B cell (primary cell): ENCODE results near the gene TMPRSS9. TPM values are rescaled to one million over a fixed set of nuclear protein-coding genes. Genes with fewer than 3 reads are reported as not detected.

Source experiments
- ATAC-seq: fragments of 200-7000 bp; cut with Tn5 transposase; one replicate; pipeline ENCODE4 v1.10.0; 2021; ENCODE audit warnings: low read depth, mild to moderate bottlenecking, moderate number of reproducible peaks, moderate library complexity
- CTCF ChIA-PET: fragments of 350-600 bp; sonication (Branson Sonifier 250); formaldehyde crosslinking; loops from one replicate; lab custom pipeline; 2021; ENCODE audit warnings: antibody characterized with exemption, inconsistent platforms; lab: Charles Lee
- POLR2A ChIA-PET: fragments of 350-600 bp; sonication (Branson Sonifier 250); formaldehyde crosslinking; loops from one replicate; lab custom pipeline; 2021; ENCODE audit warnings: antibody characterized with exemption; lab: Charles Lee
- DNase-seq: peaks from one replicate; pipeline ENCODE4 v3.0.0; 2013
- H2AFZ ChIP-seq: 2 replicates; pipeline ENCODE4 v1.6.1; 2012; ENCODE audit warnings: mild to moderate bottlenecking, low read depth, low read length; ENCODE audit not compliant: insufficient read depth, poor library complexity, severe bottlenecking
- H3K27ac ChIP-seq, 2 donors: 1 replicate in 1 of 2; 2 replicates in 1 of 2; pipeline ENCODE4 v1.5.1; 2012 to 2013; ENCODE audit warnings: low read length in 2 of 2, mild to moderate bottlenecking in 2 of 2, moderate library complexity in 1 of 2
- H3K27me3 ChIP-seq, 4 experiments: fragments of 200-600 bp in 1 of 4; sonication (generic) in 1 of 4; replicated peaks in 1 of 4; 1 replicate in 2 of 4; 2 replicates in 2 of 4; pipeline versions ENCODE4 v1.6.1 to v1.7.0; 2013 to 2016; ENCODE audit warnings: low read length in 3 of 4, mild to moderate bottlenecking in 2 of 4, mixed read lengths in 1 of 4, moderate library complexity in 1 of 4; ENCODE audit not compliant: insufficient read depth in 4 of 4, control insufficient read depth in 3 of 4; ENCODE audit errors: control extremely low read depth in 1 of 4
- H3K36me3 ChIP-seq, 2 experiments: replicated peaks in 1 of 2; 1 replicate in 1 of 2; 2 replicates in 1 of 2; pipeline versions ENCODE4 v1.6.1 to v1.7.1; 2013; ENCODE audit warnings: low read length in 1 of 2; ENCODE audit not compliant: insufficient read depth in 2 of 2, control insufficient read depth in 1 of 2; ENCODE audit errors: control extremely low read depth in 1 of 2, extremely low read depth in 1 of 2
- H3K4me1 ChIP-seq, 2 donors: fragments of 200-600 bp in 1 of 2; sonication (generic) in 1 of 2; 1 replicate in 1 of 2; 2 replicates in 1 of 2; pipeline versions ENCODE4 v1.5.1 to v1.6.1; 2013 to 2017; ENCODE audit warnings: low read length in 2 of 2; ENCODE audit not compliant: control insufficient read depth in 2 of 2, insufficient read depth in 2 of 2
- H3K4me2 ChIP-seq: replicated peaks from 2 replicates; pipeline ENCODE3; 2012; ENCODE audit warnings: mild to moderate bottlenecking, low read depth, low read length; ENCODE audit not compliant: poor library complexity, severe bottlenecking
- H3K4me3 ChIP-seq, 5 experiments: fragments of 200-600 bp in 1 of 5; sonication (generic) in 1 of 5; 1 replicate in 3 of 5; 2 replicates in 2 of 5; pipeline versions ENCODE4 v1.5.1 to v1.7.0; 2011 to 2016; ENCODE audit warnings: low read length in 4 of 5, mild to moderate bottlenecking in 4 of 5, low read depth in 2 of 5, control low read depth in 1 of 5, moderate library complexity in 1 of 5; ENCODE audit not compliant: insufficient read depth in 1 of 5; ENCODE audit errors: control extremely low read depth in 1 of 5, extremely low read depth in 1 of 5
- H3K79me2 ChIP-seq: fragments of 200-600 bp; sonication (generic); one replicate; pipeline ENCODE4 v1.6.0; 2016; ENCODE audit warnings: low read length; ENCODE audit not compliant: control insufficient read depth, insufficient read depth
- H3K9ac ChIP-seq: fragments of 200-600 bp; sonication (generic); 2 replicates; pipeline ENCODE4 v1.6.1; 2017; ENCODE audit warnings: mild to moderate bottlenecking, low read length, moderate library complexity
- H3K9me3 ChIP-seq, 3 donors: one replicate each; pipeline versions ENCODE4 v1.6.1 to v1.7.1; 2013; ENCODE audit warnings: low read length in 2 of 3; ENCODE audit not compliant: control insufficient read depth in 2 of 3, insufficient read depth in 1 of 3; ENCODE audit errors: control extremely low read depth in 1 of 3
- H4K20me1 ChIP-seq: 2 replicates; pipeline ENCODE4 v1.6.0; 2012; ENCODE audit warnings: mild to moderate bottlenecking, low read length; ENCODE audit not compliant: insufficient read depth, control insufficient read depth, poor library complexity, severe bottlenecking
- H3K27ac Mint-ChIP-seq: one replicate; pipeline ENCODE4 v1.8.0; 2021; ENCODE audit warnings: mixed read lengths
- H3K27me3 Mint-ChIP-seq: one replicate; pipeline ENCODE4 v1.8.0; 2021; ENCODE audit warnings: mixed read lengths
- H3K4me1 Mint-ChIP-seq: one replicate; pipeline ENCODE4 v1.8.0; 2021; ENCODE audit warnings: mixed read lengths
- H3K4me3 Mint-ChIP-seq: one replicate; pipeline ENCODE4 v1.8.0; 2021; ENCODE audit warnings: mixed read lengths
- H3K9me3 Mint-ChIP-seq: one replicate; pipeline ENCODE4 v1.8.0; 2022; ENCODE audit warnings: mixed read lengths; ENCODE audit not compliant: insufficient read depth
- EZH2 ChIP-seq: IDR thresholded peaks from 2 replicates; pipeline ENCODE4 v1.6.1; 2012; ENCODE audit warnings: borderline replicate concordance, low read depth, mild to moderate bottlenecking, moderate library complexity, low read length; ENCODE audit not compliant: insufficient read depth, poor library complexity, severe bottlenecking
- WGBS: methylation state at CpG from one replicate; pipeline ENCODE4 v1.1.5; 2013; ENCODE audit warnings: missing lambda C conversion rate; ENCODE audit not compliant: insufficient coverage; 5-methylcytosine and 5-hydroxymethylcytosine counted together
- intact Hi-C: fragments of 100-400 bp; cut with micrococcal nuclease; formaldehyde crosslinking; loops from one replicate; pipeline ENCODE4 v1.10.0; 2022
- polyA plus RNA-seq: library from polyadenylated mRNA; depleted of rRNA; stranded (reverse); fragments of >200 nt; gene quantifications from 2 replicates; pipeline ENCODE4 v1.2.3, GENCODE V29; 2012
- total RNA-seq, 2 donors: library from RNA; stranded (reverse); fragments of 120-200 nt in 1 of 2; gene quantifications; 1 replicate in 1 of 2; 2 replicates in 1 of 2; pipeline versions ENCODE4 v1.2.3 to v1.2.4, GENCODE V29; 2013 to 2022
- TF ChIP-seq, protein P1 (sequence below): fragments of 200-600 bp; IDR thresholded peaks from one replicate; pipeline ENCODE4 v1.8.0; 2022; ENCODE audit warnings: antibody characterized with exemption, mild to moderate bottlenecking

TMPRSS9 gene
- total and polyA plus RNA-seq, 2 donors (not counting 1 experiment from before 2014, with no cell fraction given), result not detected

DNA sequence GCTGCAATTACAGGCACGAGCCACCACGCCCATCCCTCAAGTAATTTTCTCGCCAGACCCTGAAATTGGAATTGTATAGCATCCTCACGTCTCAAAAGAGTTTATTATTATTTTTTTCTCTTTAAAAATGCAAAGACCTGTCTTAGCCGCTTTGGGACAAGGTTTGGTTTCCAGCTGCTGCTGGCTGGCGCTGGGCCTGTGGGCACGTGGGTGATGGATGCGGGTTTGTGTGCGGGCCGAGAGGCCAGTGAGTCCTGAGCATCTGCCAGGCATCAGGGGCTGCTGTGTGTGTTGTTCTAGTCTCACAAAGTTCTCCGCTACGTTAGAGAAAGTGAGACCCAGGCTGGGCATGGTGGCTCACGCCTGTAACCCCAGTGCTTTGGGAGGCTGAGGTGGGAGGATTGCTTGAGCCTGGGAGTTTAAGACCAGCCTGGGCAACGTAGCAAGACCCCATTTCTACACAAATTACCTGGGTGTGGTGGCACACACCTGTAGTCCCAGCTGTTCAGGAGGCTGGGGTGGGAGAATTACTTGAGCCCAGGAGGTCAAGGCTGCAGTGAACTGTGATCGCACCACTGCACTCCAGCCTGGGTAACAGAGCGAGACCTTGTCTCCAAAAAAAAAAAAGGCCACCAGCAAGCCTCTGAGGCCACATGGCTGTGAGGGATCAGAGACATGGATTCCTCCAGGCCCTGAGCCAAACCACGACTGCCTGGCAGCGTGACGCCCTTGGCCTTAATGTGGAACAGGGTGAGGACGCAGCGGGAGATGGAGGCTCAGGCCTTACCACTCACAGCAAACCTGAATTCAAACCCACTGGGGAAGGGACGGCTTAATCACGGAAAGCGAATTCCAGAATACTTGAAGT, 4.7 kb upstream of the TMPRSS9 start:
- ATAC-seq (no peak), DNase-seq (no peak)
- intact Hi-C loops, result no loop called here
- H3K9me3 ChIP-seq, result no peaks in the 10 kb centered on the region
- peaks cover 3 to 4% of the 10 kb centered on the region in 2 donors for H3K4me1 ChIP-seq
- no peak overlapping the region for H3K4me3 ChIP-seq
- H3K4me1 Mint-ChIP-seq, result peaks cover 1% of the 10 kb centered on the region
- ChIA-PET POLR2A (no interaction called here), CTCF (interaction anchor here (0.7 kb wide), 1 partner anchor 25 kb away, joined by 3 read pairs; no protein-coding TSS in a partner anchor)
- WGBS, result 91% methylated on average over 21 of the region's 24 CpGs
- no peak overlapping the region for H3K27ac ChIP-seq
- no peak overlapping the region for H3K4me2 ChIP-seq
- H2AFZ ChIP-seq, result no peak overlapping the region
- peaks cover 1% of the 10 kb centered on the region for H3K27me3 Mint-ChIP-seq
- TF ChIP-seq EZH2, result no peak
- TF ChIP-seq, protein P1, sequence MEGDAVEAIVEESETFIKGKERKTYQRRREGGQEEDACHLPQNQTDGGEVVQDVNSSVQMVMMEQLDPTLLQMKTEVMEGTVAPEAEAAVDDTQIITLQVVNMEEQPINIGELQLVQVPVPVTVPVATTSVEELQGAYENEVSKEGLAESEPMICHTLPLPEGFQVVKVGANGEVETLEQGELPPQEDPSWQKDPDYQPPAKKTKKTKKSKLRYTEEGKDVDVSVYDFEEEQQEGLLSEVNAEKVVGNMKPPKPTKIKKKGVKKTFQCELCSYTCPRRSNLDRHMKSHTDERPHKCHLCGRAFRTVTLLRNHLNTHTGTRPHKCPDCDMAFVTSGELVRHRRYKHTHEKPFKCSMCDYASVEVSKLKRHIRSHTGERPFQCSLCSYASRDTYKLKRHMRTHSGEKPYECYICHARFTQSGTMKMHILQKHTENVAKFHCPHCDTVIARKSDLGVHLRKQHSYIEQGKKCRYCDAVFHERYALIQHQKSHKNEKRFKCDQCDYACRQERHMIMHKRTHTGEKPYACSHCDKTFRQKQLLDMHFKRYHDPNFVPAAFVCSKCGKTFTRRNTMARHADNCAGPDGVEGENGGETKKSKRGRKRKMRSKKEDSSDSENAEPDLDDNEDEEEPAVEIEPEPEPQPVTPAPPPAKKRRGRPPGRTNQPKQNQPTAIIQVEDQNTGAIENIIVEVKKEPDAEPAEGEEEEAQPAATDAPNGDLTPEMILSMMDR, result no peak
- H3K79me2 ChIP-seq, result peaks cover 6% of the 10 kb centered on the region
- H4K20me1 ChIP-seq, result peaks cover 12% of the 10 kb centered on the region
- H3K36me3 ChIP-seq, result peaks cover 0 to 28% of the 10 kb centered on the region in 2 experiments
- peaks cover 0 to 3% (median 1%) of the 10 kb centered on the region in 4 experiments for H3K27me3 ChIP-seq
- H3K27ac Mint-ChIP-seq, result no peak overlapping the region
- no peak overlapping the region for H3K9ac ChIP-seq
- H3K4me3 Mint-ChIP-seq, result no peak overlapping the region
- no peaks in the 10 kb centered on the region for H3K9me3 Mint-ChIP-seq

DNA sequence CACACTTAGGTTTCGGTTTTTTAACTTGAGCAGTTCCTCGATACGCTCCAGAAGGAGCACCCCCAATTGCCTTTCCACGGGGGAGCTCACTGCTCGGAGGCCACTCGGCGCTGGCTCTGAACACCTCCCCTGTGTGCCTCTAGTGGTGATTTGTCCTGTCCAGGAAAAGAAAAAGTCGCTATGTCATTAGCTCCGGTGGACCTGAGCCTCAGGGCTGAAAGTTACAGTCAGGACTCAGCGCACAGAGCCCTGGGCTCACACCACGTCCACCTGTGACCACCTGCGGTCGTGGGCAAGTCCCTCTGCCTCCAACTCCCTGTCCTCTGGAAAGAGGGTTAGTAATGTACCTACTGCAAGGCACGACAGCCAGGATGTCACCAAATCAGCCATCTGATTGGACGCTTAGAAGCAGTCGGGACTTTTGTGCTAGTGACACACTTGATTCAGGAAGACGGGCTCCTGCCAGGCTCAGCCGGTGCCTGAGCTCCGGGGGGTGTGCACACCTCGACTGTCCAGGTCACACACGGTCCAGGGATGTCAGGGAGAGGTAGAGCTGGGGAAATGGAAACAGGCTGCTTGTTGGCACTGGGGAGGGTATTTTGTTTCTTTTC, 3.9 kb upstream of the TMPRSS9 start:
- POLR2A ChIA-PET, result interaction anchor here (0.6 kb wide), 1 partner anchor 27 kb away, joined by 3 read pairs; no protein-coding TSS in a partner anchor
- H3K9me3 Mint-ChIP-seq, result no peaks in the 10 kb centered on the region

More for the DNA sequence above, 3.9 kb upstream of the TMPRSS9 start:
- H3K79me2 ChIP-seq, result peaks cover 6% of the 10 kb centered on the region
- H2AFZ ChIP-seq, result no peak overlapping the region
- no peaks in the 10 kb centered on the region for H3K9me3 ChIP-seq
- H3K27me3 ChIP-seq, result peaks cover 0 to 8% (median 4%) of the 10 kb centered on the region in 4 experiments
- Mint-ChIP-seq H3K27ac (no peak overlapping the region), H3K4me1 (peaks cover 5% of the 10 kb centered on the region), H3K27me3 (peaks cover 6% of the 10 kb centered on the region), H3K4me3 (no peak overlapping the region)
- DNase-seq, result no peak
- peaks cover 6% of the 10 kb centered on the region in 2 donors for H3K4me1 ChIP-seq
- CTCF ChIA-PET, result no interaction called here
- no peak for ATAC-seq
- H3K9ac ChIP-seq, result no peak overlapping the region
- no peak overlapping the region for H3K4me2 ChIP-seq
- no peak overlapping the region for H3K27ac ChIP-seq
- TF ChIP-seq EZH2, result no peak
- TF ChIP-seq, protein P1, result no peak
- 93% methylated on average over 20 of the region's 21 CpGs for WGBS
- peaks cover 9% of the 10 kb centered on the region for H4K20me1 ChIP-seq
- intact Hi-C loops, result no loop called here
- peaks cover 0 to 21% of the 10 kb centered on the region in 2 experiments for H3K36me3 ChIP-seq
- no peak overlapping the region for H3K4me3 ChIP-seq
